ENCODE measurements around the gene PRXL2B. TPM values are rescaled to one million over a fixed set of nuclear protein-coding genes. Genes with fewer than 3 reads are reported as not detected.

Gene PRXL2B
- polyA plus RNA-seq, 1 experiment, result 10.2 TPM

DNA sequence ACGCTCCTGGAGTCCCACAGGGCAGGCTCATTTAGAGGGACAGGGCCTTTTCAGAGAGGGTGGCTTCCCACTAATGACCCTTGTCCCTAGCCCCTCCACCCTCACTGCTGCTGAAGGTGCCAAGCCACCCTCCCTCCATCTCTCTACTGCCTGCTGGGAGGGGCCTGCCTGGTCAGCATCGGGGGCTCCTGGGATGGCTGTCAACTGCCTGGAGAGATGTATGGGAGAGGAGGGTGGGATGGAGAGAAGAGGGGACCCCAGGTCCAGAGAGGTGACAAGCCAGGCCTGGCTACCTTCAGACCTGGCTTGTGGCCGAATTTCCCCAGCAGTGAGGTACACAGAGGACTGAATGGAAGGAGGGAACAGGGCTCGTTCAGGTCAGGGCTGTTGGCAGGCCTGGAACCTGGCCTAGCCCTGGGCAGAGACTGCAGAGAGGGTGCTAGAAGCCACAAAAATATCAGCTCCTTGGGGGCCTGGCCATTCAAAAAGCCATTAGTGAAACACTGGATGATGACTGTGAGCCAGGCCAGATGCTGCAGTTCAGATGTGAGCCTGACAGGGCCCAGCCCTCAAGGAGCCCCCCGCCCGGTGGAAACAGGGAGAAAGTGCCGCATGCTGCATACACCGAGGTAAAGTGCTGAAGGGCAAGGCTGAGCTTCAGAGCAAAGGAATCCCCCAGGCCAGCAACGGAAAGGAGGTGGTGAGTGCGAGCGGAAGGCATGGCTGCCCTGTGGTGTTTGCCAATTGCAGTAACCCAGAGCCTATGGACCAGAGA, 26.2 kb downstream of the PRXL2B start:
- no peak for DNase-seq (ENCODE audit: low read depth, low spot score)
- peaks cover 3% of the 10 kb centered on the region; the same call in 1 of the 2 replicates for H3K9me3 ChIP-seq (ENCODE audit: control insufficient read depth, insufficient read depth, low read length)
- H3K4me3 ChIP-seq (ENCODE audit: low read depth, low read length), result no peak overlapping the region
- H3K27ac ChIP-seq (ENCODE audit: low read depth, low read length), result no peak overlapping the region
- CTCF ChIA-PET, result no interaction called here
- POLR2A ChIA-PET, result no interaction called here
- TF ChIP-seq, protein P1, sequence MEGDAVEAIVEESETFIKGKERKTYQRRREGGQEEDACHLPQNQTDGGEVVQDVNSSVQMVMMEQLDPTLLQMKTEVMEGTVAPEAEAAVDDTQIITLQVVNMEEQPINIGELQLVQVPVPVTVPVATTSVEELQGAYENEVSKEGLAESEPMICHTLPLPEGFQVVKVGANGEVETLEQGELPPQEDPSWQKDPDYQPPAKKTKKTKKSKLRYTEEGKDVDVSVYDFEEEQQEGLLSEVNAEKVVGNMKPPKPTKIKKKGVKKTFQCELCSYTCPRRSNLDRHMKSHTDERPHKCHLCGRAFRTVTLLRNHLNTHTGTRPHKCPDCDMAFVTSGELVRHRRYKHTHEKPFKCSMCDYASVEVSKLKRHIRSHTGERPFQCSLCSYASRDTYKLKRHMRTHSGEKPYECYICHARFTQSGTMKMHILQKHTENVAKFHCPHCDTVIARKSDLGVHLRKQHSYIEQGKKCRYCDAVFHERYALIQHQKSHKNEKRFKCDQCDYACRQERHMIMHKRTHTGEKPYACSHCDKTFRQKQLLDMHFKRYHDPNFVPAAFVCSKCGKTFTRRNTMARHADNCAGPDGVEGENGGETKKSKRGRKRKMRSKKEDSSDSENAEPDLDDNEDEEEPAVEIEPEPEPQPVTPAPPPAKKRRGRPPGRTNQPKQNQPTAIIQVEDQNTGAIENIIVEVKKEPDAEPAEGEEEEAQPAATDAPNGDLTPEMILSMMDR (IDR thresholded peaks at IDR 0.05; ENCODE audit: low read depth, low read length), result no peak
- peaks cover 17% of the 10 kb centered on the region for H3K27me3 ChIP-seq (ENCODE audit: control insufficient read depth, insufficient read depth, low read length)

DNA sequence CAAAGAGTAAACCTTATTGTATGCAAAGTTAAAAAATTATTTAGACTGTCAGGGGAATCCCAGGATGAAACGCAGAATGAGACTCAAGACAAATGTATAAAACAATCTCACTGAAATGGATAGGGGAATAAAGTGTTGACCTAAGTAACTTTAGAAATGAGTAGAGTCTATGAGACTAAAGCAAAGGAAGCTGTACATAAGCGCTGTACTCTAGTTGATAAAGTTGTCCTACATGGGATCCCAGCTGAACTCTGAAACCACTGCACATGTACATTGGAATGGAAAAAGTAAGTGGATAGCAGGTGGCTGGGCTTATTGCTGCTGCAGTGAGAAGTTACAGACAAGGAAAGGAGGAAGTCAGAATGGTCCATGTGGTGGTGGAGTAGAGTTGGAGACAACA, 27.6 kb downstream of the PRXL2B start:
- Histone ChIP-seq H3K4me3 (ENCODE audit: low read depth, low read length) (no peak overlapping the region), H3K27me3 (ENCODE audit: control insufficient read depth, insufficient read depth, low read length) (peaks cover 16% of the 10 kb centered on the region), H3K9me3 (ENCODE audit: control insufficient read depth, insufficient read depth, low read length) (no peaks in the 10 kb centered on the region; the same call in 1 of the 2 replicates), H3K27ac (ENCODE audit: low read depth, low read length) (no peak overlapping the region)
- no peak for DNase-seq (ENCODE audit: low read depth, low spot score)
- TF ChIP-seq, protein P1 (IDR thresholded peaks at IDR 0.05; ENCODE audit: low read depth, low read length), result no peak
- ChIA-PET CTCF (interaction anchor here (0.6 kb wide), 1 partner anchor 504 kb away, joined by 6 read pairs; no protein-coding TSS in a partner anchor), POLR2A (no interaction called here)

DNA sequence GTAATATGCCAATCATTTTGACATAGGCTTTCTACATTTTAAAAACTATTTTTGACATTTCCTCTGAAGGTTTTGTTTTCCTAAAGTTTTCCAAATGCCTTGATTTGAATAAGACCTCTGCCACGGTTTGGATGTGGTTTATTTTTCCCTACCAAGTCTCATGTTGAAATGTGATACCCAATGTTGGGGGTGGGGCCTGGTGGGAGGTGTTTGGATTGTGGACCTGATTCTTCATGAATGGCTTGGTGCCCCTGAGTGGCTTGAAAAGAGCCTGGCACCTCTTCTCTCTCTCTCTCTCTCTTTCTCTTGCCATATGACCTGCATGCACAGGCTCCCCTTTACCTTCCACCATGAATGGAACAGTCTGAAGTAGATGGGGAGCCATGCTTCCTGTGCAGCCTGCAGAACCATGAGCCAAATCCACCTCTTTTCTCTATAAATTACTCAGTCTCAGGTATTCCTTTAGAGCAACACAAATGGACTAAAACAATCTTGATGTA, 31.4 kb downstream of the PRXL2B start:
- ChIA-PET CTCF (no interaction called here), POLR2A (no interaction called here)
- H3K27ac ChIP-seq (ENCODE audit: low read depth, low read length), result no peak overlapping the region
- no peak overlapping the region for H3K4me3 ChIP-seq (ENCODE audit: low read depth, low read length)
- peaks cover 12% of the 10 kb centered on the region for H3K27me3 ChIP-seq (ENCODE audit: control insufficient read depth, insufficient read depth, low read length)
- TF ChIP-seq, protein P1 (IDR thresholded peaks at IDR 0.05; ENCODE audit: low read depth, low read length), result no peak
- no peaks in the 10 kb centered on the region for H3K9me3 ChIP-seq (ENCODE audit: control insufficient read depth, insufficient read depth, low read length)
- DNase-seq (ENCODE audit: low read depth, low spot score), result no peak

DNA sequence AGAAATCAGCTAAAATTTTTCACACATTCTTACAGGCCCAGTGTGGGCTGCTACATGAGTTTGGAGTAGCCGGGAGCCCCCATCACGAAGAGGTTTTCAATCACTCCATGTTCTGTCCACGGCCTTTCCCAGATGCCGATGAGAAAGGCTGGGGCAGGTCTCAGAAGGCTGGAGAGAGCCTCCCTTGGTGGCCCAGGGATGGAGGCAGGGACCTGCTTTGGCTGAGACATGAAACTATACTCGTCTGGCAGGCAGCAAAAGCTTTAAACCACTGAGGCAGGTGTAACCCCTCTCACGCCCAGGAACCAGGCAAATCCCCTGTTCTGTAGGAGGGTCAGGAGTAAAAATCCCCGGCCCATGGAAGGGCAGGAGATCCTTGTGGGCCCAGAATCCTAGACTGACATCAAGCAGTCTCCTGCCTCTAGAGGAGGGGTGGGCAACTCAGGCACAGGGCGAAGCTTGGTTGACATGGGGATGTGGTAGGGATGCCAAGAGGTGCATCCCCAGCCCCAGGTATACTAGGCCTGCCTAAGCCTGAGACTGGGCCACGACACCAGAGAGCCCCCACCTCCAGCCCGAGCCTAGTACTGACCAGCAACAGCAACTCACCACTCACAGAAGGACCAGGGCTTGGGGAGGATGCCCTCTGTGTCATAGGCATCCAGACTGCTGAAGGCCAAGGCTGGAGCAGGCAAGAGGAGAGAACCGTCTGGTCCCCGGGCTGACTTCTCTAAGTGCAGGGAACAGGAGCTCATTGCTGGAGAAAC, 37.2 kb downstream of the PRXL2B start:
- Histone ChIP-seq H3K4me3 (ENCODE audit: low read depth, low read length) (no peak overlapping the region), H3K27me3 (ENCODE audit: control insufficient read depth, insufficient read depth, low read length) (peaks cover 22% of the 10 kb centered on the region), H3K27ac (ENCODE audit: low read depth, low read length) (no peak overlapping the region), H3K9me3 (ENCODE audit: control insufficient read depth, insufficient read depth, low read length) (peaks cover 5% of the 10 kb centered on the region; the same call in 1 of the 2 replicates)
- TF ChIP-seq, protein P1 (IDR thresholded peaks at IDR 0.05; ENCODE audit: low read depth, low read length), result no peak
- ChIA-PET CTCF (no interaction called here), POLR2A (no interaction called here)
- DNase-seq (ENCODE audit: low read depth, low spot score), result no peak

Measured in AG04450 (cell line).